Activated CD4-positive, alpha-beta memory T cell treated with anti-CD3 and anti-CD28 coated beads, Interleukin-2, amount 10 ng/mL, durations not matched to agents 7 days and 5 days (primary cell): ENCODE results near the gene DGKD. TPM values are rescaled to one million over a fixed set of nuclear protein-coding genes. Genes with fewer than 3 reads are reported as not detected.
A peak's percentile ranks its signal among the peaks of the same experiment; 100 is the strongest.

Experiments
- CTCF ChIA-PET: fragments of 350-600 bp; sonication (Branson Sonifier 250); formaldehyde crosslinking; loops from one replicate; lab custom pipeline; 2021; ENCODE audit warnings: antibody characterized with exemption, inconsistent platforms; lab: Charles Lee
- POLR2A ChIA-PET: fragments of 350-600 bp; sonication (Branson Sonifier 250); formaldehyde crosslinking; loops from one replicate; lab custom pipeline; 2021; ENCODE audit warnings: antibody characterized with exemption; lab: Charles Lee
- DNase-seq: peaks from one replicate; pipeline ENCODE4 v3.0.0-alpha.2; 2020
- H3K27ac Mint-ChIP-seq: one replicate; pipeline ENCODE4 v1.8.0; 2021; ENCODE audit warnings: mild to moderate bottlenecking, mixed read lengths
- H3K27me3 Mint-ChIP-seq: one replicate; pipeline ENCODE4 v1.8.0; 2021; ENCODE audit warnings: mixed read lengths
- H3K36me3 Mint-ChIP-seq: one replicate; pipeline ENCODE4 v1.8.0; 2021; ENCODE audit warnings: low read depth, mixed read lengths
- H3K4me1 Mint-ChIP-seq: one replicate; pipeline ENCODE4 v1.8.0; 2021; ENCODE audit warnings: mixed read lengths
- H3K4me3 Mint-ChIP-seq: one replicate; pipeline ENCODE4 v1.8.0; 2021; ENCODE audit warnings: mild to moderate bottlenecking, mixed read lengths
- H3K9me3 Mint-ChIP-seq: one replicate; pipeline ENCODE4 v1.8.0; 2021; ENCODE audit warnings: mixed read lengths
- total RNA-seq, 2 experiments: library from RNA; stranded (reverse); gene quantifications; one replicate each; pipeline ENCODE4 v1.2.3, GENCODE V29; 2021

Gene DGKD
- total RNA-seq, 2 experiments from 2014 or later = 77.8 to 78.3 TPM

DNA sequence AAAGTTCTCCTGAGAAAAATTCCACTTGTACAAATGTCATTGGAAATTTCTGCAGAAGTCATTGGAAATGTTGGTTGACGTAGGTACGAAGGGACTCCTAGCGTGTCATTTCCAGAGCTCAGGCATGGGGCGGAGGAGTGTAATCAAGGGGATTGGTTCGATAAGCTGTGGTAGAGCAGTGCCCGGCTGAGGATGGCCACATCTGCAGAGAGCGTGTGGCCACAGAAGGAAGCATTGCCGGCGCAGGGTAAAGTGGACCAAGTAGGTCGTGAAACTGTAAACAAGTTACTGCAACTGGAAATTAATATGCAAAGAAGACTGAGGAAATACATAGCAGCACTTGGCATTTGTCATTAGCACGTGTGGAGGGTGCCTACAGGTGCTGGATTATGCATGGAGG lies 101.8 kb downstream of the DGKD start:
- CTCF ChIA-PET = interaction anchor here (1.0 to 1.7 kb wide), 2 partner anchors 49 to 52 kb away, joined by 3 to 6 read pairs; no protein-coding TSS in a partner anchor
- H3K36me3 Mint-ChIP-seq = peaks cover 46% of the 10 kb centered on the region

DNA sequence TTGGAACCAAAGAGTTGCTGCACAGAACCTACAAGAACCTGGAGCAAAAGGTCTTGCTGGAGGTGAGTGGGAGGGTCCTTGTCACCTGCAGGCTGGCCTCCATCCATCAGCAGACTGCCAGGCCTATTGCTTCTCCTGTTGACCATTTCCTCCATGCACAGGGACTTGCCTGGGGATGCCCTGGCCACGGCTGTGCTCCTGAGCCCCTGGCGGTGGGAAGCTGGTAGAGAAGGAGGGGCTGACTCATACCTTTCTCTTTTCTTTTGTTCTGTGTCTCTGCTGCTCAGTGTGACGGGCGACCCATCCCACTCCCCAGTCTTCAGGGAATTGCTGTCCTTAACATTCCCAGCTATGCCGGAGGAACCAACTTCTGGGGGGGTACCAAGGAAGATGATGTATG lies 102.6 kb downstream of the DGKD start:
- Mint-ChIP-seq H3K36me3 (peaks cover 51% of the 10 kb centered on the region), H3K27ac (peak overlapping the region; percentile 19), H3K4me1 (peaks cover 4% of the 10 kb centered on the region), H3K27me3 (no peaks in the 10 kb centered on the region), H3K4me3 (no peak overlapping the region), H3K9me3 (no peaks in the 10 kb centered on the region)
- CTCF ChIA-PET = interaction anchor here (1.0 to 1.7 kb wide), 2 partner anchors 50 to 53 kb away, joined by 3 to 6 read pairs; no protein-coding TSS in a partner anchor
- no peak for DNase-seq
- POLR2A ChIA-PET = no interaction called here

More for the DNA sequence above, 101.8 kb downstream of the DGKD start:
- Mint-ChIP-seq H3K4me1 (peaks cover 4% of the 10 kb centered on the region), H3K9me3 (no peaks in the 10 kb centered on the region), H3K27ac (no peak overlapping the region), H3K4me3 (no peak overlapping the region), H3K27me3 (no peaks in the 10 kb centered on the region)
- DNase-seq = no peak
- POLR2A ChIA-PET = no interaction called here

DNA sequence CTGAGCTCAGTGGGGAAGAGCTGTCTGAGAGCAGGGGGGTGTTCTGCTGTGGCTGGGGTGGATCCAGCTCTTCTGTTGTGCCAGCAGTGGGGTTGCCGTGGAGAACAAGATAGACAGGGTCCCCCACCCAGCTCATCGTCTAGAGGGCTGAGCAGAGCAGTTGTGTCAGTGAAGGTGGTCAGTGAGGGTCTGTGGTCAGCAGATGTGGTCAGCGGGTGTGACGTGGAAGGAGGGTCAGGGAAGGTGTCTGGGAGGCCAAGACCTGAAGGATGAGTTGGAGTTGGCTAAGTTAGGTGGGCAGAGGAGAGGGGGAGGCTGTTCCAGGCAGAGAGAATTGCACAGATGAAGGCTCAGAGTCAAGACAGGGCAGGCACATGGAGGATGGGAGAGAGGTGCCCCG lies 103.1 kb downstream of the DGKD start:
- Mint-ChIP-seq H3K27me3 (no peaks in the 10 kb centered on the region), H3K4me1 (peaks cover 4% of the 10 kb centered on the region), H3K4me3 (no peak overlapping the region), H3K27ac (peak overlapping the region; percentile 19), H3K9me3 (no peaks in the 10 kb centered on the region), H3K36me3 (peaks cover 52% of the 10 kb centered on the region)
- no peak for DNase-seq
- CTCF ChIA-PET = interaction anchor here (1.7 kb wide), 1 partner anchor 53 kb away, joined by 6 read pairs; no protein-coding TSS in a partner anchor
- POLR2A ChIA-PET = no interaction called here

DNA sequence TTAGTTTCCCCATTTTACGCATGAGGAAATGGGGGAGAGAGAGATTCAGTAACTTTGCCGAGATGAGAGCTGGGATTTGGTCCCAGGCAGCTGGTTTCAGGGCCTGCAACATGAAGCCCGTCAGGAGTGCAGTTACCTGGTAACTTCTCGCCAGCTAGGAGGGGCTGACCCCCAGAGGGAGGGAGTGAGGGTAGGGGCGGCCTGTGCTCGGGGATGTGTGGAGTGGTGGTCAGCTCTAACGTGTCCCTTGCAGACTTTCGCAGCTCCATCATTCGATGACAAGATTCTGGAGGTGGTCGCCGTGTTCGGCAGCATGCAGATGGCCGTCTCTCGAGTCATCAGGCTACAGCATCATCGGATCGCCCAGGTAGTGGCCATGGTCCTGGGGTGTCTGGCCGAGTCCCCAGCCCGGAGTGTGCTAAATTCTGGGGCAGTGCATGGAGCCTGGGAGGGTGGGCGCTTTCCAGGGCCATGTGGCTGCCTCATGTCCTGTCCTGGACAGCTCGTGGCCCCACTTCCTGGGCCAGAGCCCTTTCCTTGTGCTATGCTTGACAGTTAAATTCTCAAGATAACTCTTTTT lies 103.8 kb downstream of the DGKD start:
- no peaks in the 10 kb centered on the region for H3K9me3 Mint-ChIP-seq
- ChIA-PET CTCF (interaction anchor here (0.7 kb wide), 1 partner anchor 185 kb away, joined by 4 read pairs; no protein-coding TSS in a partner anchor), POLR2A (no interaction called here)
- no peak for DNase-seq
- H3K27ac Mint-ChIP-seq = no peak overlapping the region
- no peak overlapping the region for H3K4me3 Mint-ChIP-seq
- no peaks in the 10 kb centered on the region for H3K27me3 Mint-ChIP-seq
- H3K36me3 Mint-ChIP-seq = peaks cover 51% of the 10 kb centered on the region
- H3K4me1 Mint-ChIP-seq = peaks cover 4% of the 10 kb centered on the region

DNA sequence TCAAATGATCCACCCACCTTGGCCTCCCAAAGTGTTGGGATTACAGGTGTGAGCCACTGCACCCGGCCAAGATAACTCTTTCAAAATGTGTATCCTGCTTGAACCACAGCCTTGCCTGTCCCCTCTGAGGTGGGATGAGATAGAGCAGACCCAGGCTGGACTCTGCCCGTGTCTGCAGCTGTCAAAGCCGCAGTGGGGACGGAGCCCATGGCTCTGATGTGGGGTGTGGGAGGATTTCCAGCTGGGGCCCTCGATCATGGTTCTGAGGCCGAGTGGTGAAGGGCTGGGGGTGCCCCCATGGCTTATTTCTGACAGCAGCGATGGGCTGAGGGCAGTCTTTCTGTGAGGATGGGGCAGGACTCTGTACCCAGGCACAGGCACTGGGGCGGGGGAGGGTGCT lies 104.5 kb downstream of the DGKD start:
- H3K4me1 Mint-ChIP-seq = peaks cover 4% of the 10 kb centered on the region
- H3K36me3 Mint-ChIP-seq = peaks cover 51% of the 10 kb centered on the region
- H3K9me3 Mint-ChIP-seq = no peaks in the 10 kb centered on the region
- CTCF ChIA-PET = interaction anchor here (0.7 kb wide), 1 partner anchor 186 kb away, joined by 4 read pairs; no protein-coding TSS in a partner anchor
- H3K27ac Mint-ChIP-seq = no peak overlapping the region
- no peak overlapping the region for H3K4me3 Mint-ChIP-seq
- H3K27me3 Mint-ChIP-seq = no peaks in the 10 kb centered on the region
- POLR2A ChIA-PET = no interaction called here
- no peak for DNase-seq

DNA sequence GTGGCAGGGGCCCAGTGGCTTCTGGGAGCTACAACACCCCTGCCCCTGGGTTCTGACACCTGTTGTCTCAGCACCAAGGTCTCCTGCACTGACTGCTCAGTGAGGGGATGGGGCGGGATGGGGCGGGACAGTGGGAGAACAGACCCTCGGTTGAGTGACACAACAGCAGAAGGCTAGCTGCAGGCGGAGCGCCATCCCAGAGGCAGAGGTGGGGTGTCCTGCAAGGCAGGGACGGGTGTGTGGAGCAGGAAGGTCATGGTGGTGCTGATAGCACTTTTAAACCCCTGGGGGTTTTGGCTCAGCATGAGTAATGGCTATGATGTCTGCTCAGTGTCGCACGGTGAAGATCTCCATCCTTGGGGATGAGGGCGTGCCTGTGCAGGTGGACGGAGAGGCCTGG lies 105.1 kb downstream of the DGKD start:
- Mint-ChIP-seq H3K9me3 (no peaks in the 10 kb centered on the region), H3K4me3 (no peak overlapping the region), H3K4me1 (peaks cover 4% of the 10 kb centered on the region), H3K36me3 (peaks cover 56% of the 10 kb centered on the region), H3K27ac (no peak overlapping the region), H3K27me3 (no peaks in the 10 kb centered on the region)
- ChIA-PET POLR2A (no interaction called here), CTCF (no interaction called here)
- DNase-seq = no peak

DNA sequence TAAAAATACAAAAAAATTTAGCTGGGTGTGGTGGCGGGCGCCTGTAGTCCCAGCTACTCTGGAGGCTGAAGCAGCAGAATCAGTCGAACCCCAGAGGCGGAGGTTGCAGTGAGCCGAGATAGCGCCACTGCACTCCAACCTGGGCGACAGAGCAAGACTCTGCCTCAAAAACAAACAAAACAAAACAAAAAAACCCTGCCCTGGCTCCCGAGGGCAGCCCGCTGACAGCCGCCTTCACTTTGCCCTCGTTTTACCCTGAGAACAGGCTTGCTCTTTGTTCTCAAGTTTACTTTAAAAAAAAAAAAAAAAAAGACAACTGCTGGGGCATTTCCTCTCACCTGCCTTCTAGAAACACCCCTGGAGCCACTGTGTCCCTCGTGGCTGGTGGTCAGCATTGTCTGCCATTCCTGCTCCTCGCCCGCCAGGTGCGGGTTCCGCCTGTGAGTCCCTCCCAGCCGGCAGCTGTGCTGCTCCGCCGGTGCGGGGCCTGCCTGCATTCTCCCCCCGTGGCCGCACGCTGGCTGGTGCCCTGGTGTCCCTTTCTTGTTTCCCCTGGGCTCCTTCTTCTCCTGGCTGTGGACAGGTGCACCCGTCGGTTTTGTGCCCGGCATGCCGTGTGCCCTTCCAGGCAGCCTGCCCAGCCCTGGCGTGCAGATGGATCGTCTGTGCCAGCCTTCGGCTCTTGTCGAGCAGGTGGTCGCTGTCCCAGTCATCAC lies 106.6 kb downstream of the DGKD start:
- CTCF ChIA-PET = no interaction called here
- no peaks in the 10 kb centered on the region for H3K27me3 Mint-ChIP-seq
- H3K9me3 Mint-ChIP-seq = no peaks in the 10 kb centered on the region
- no peak overlapping the region for H3K4me3 Mint-ChIP-seq
- POLR2A ChIA-PET = no interaction called here
- peaks cover 4% of the 10 kb centered on the region for H3K4me1 Mint-ChIP-seq
- no peak overlapping the region for H3K27ac Mint-ChIP-seq
- DNase-seq = no peak
- H3K36me3 Mint-ChIP-seq = peaks cover 43% of the 10 kb centered on the region

DNA sequence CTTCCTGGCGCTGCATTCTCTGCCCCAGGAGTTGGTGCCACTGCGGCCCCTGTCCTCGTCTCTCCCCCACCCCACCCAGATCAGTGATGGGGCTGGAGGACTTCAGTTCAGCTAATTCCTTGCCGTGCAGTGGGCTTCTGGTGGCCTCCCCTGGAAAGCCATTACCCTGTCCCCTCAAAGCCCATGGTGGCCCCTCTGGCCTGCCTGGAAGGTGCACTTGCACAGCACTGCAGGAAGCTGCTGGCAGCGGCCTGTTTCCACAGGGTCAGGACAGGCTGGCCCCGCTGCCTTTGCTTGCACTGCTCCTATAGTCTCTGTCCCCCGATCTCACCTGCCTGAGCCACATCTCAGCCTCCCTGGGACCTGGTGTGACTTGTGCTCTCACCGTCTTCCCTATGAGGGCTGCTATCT lies 107.2 kb downstream of the DGKD start:
- no peak for DNase-seq
- no peaks in the 10 kb centered on the region for H3K27me3 Mint-ChIP-seq
- H3K27ac Mint-ChIP-seq = no peak overlapping the region
- peaks cover 45% of the 10 kb centered on the region for H3K36me3 Mint-ChIP-seq
- ChIA-PET CTCF (no interaction called here), POLR2A (no interaction called here)
- no peak overlapping the region for H3K4me3 Mint-ChIP-seq
- no peaks in the 10 kb centered on the region for H3K4me1 Mint-ChIP-seq
- no peaks in the 10 kb centered on the region for H3K9me3 Mint-ChIP-seq

DNA sequence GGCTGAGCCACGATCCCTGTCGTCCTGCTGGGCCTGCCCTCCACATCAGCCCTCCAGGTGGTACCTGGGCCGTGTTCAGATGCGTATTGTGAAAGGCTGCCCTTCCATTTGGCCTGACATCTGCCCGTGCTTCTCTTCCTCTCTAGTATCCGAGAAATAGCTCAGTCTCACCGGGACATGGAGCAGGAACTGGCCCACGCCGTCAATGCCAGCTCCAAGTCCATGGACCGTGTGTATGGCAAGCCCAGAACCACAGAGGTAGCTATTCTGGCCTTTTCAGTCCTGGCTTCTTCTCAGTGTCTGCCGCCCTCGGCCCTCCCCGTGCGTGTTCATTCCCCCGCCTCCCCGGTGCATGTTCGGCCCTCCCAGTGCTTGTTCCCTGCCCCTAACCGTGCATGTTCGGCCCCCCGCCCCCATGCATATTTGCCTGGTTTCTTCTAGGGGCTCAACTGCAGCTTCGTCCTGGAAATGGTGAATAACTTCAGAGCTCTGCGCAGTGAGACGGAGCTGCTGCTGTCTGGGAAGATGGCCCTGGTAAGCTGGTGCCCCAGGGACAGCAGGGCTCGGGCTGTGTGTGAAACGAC lies 108.0 kb downstream of the DGKD start:
- Mint-ChIP-seq H3K27ac (no peak overlapping the region), H3K4me1 (no peaks in the 10 kb centered on the region), H3K36me3 (peaks cover 47% of the 10 kb centered on the region), H3K4me3 (no peak overlapping the region), H3K9me3 (no peaks in the 10 kb centered on the region), H3K27me3 (no peaks in the 10 kb centered on the region)
- CTCF ChIA-PET = no interaction called here
- no peak for DNase-seq
- POLR2A ChIA-PET = no interaction called here

DNA sequence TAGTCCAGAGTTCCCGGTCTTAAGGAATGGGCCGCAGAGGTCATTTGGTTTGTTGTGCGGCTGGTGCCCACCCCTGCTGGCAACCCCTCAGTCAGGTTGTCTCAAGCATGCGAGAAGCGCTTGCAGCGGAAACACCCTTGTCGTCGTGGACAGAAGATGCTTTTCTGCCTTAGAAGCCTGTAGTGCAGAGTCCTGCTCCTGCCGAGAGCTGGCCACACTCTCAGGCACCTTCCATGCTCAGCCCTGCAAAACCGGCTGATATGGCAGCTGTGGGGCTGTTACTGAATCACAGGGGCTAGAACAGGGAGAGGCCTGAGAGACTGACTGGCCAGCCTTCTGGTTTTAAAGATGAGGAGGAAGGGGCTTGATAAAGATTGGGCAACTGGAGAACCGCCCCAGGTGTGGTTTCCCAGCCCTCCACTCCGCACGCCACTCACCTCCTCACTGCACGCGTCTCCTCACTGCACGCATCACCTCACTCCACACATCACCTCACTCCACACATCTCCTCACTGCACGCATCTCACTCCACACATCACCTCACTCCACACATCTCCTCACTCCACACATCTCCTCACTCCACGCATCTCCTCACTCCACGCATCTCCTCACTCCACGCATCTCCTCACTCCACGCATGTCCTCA lies 108.7 kb downstream of the DGKD start:
- H3K9me3 Mint-ChIP-seq = no peaks in the 10 kb centered on the region
- H3K27me3 Mint-ChIP-seq = no peaks in the 10 kb centered on the region
- no peak overlapping the region for H3K4me3 Mint-ChIP-seq
- H3K4me1 Mint-ChIP-seq = no peaks in the 10 kb centered on the region
- H3K27ac Mint-ChIP-seq = no peak overlapping the region
- POLR2A ChIA-PET = no interaction called here
- H3K36me3 Mint-ChIP-seq = peaks cover 42% of the 10 kb centered on the region
- CTCF ChIA-PET = no interaction called here
- no peak for DNase-seq

DNA sequence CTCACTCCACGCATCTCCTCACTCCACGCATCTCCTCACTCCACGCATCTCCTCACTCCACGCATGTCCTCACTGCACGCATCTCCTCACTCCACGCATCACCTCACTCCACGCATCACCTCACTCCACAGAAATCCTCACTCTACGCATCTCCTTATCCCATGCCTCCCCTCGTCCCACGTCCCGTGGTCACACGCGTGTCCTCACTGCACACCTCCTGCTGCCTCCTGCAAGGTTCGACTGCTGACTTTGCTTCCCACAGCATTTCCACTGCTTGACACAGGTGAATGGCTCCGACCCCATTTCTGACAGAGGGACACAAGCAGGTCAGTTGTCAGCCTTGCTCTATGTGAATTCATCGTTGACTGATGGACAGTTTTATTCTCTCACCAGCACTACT lies 109.3 kb downstream of the DGKD start:
- no peaks in the 10 kb centered on the region for H3K4me1 Mint-ChIP-seq
- no peaks in the 10 kb centered on the region for H3K27me3 Mint-ChIP-seq
- no peak overlapping the region for H3K4me3 Mint-ChIP-seq
- H3K36me3 Mint-ChIP-seq = peaks cover 44% of the 10 kb centered on the region
- no peak for DNase-seq
- POLR2A ChIA-PET = no interaction called here
- no peak overlapping the region for H3K27ac Mint-ChIP-seq
- CTCF ChIA-PET = no interaction called here
- no peaks in the 10 kb centered on the region for H3K9me3 Mint-ChIP-seq

DNA sequence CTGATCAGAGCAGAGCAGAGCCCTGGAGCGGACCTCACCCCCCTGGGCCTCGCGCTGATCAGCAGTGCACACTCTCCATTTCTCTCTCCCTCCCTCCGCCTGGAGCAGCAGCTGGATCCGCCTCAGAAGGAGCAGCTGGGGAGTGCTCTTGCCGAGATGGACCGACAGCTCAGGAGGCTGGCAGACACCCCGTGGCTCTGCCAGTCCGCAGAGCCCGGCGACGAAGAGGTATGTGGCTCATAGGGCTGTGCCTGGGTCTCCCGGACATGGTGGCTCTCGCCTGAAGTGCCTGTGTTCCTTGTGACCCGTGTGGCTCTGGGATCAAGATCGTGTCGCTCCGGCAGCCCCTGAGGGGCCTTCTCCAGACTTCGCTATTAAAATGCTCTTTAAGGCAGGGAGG lies 109.8 kb downstream of the DGKD start:
- ChIA-PET POLR2A (no interaction called here), CTCF (no interaction called here)
- no peak for DNase-seq
- Mint-ChIP-seq H3K4me1 (no peaks in the 10 kb centered on the region), H3K9me3 (no peaks in the 10 kb centered on the region), H3K27me3 (no peaks in the 10 kb centered on the region), H3K4me3 (no peak overlapping the region), H3K36me3 (peaks cover 47% of the 10 kb centered on the region), H3K27ac (no peak overlapping the region)

DNA sequence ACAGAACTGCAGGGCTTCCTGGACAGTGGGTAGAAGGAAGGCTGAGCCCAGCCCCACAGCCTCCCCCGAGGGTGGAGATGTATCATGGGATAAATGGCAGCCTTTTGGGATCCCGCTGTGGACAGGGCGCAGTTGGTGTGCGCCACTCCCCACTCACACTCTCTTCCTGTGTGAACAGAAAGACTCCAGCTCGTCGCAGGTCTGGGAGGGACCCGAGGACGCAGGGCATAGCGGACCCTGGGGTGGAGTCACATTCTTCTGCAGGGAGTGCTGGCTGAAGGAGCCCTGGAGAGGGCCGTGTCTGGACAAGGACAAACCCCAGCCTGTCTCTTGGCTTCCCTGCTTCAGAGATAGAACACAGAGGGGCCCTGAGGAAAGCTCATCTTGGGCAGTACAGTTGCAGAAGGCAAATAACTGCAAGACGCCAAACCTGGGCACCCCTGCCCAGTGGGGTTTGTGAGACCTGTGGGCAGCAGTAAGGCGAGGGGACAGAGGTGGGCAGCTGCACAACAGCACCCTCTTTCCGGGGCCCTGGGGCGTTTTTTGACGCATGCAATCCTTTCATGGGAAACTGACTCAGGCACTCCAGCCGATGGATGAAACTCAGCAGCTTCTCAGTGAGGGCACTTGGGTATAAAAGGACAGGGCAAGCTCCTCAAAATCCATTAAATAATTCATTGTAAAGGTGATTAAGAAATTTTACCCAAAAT lies 110.4 kb downstream of the DGKD start:
- Mint-ChIP-seq H3K36me3 (peaks cover 52% of the 10 kb centered on the region), H3K9me3 (no peaks in the 10 kb centered on the region), H3K27ac (no peak overlapping the region), H3K4me1 (no peaks in the 10 kb centered on the region), H3K27me3 (no peaks in the 10 kb centered on the region), H3K4me3 (no peak overlapping the region)
- ChIA-PET POLR2A (no interaction called here), CTCF (no interaction called here)
- no peak for DNase-seq
